Activated T-cell treated with anti-CD3 and anti-CD28 coated beads for 48 hours (primary cell): ENCODE measurements around the gene NCAPG.
A peak's percentile ranks its signal among the peaks of the same experiment; 100 is the strongest.
"Not testable (repeated sequence)": the region's sequence is repeated elsewhere in the genome, so short reads cannot be mapped to it uniquely, and the experiment has no call there.

ENCODE experiments used
- DNase-seq: peaks from one replicate; pipeline ENCODE4 v3.0.0-alpha.2; 2020; ENCODE audit warnings: low read depth

Gene NCAPG

GRCh38 chr4:17797808-17798207 lies 13.0 kb upstream of the NCAPG start:
- DNase-seq, result no peak

GRCh38 chr4:17805580-17806155 lies 5.1 kb upstream of the NCAPG start:
- DNase-seq, result no peak

- DNase-seq, result no peak
Observed at GRCh38 chr4:17807446-17807845, 3.3 kb upstream of the NCAPG start.

GRCh38 chr4:17809667-17810066 lies 1.1 kb upstream of the NCAPG start:
- no peak for DNase-seq

GRCh38 chr4:17811078-17811603 lies 362 bp downstream of the NCAPG start:
- DNase-seq, result peak; percentile 21

- no peak for DNase-seq
Observed at GRCh38 chr4:17812125-17812524, 1.3 kb downstream of the NCAPG start.

- DNase-seq, result no peak
Observed at GRCh38 chr4:17812801-17813200, 2.0 kb downstream of the NCAPG start.

- no peak for DNase-seq
Observed at GRCh38 chr4:17814140-17814539, 3.4 kb downstream of the NCAPG start.

GRCh38 chr4:17816142-17816541 lies 5.4 kb downstream of the NCAPG start:
- DNase-seq, result no peak

GRCh38 chr4:17817027-17817426 lies 6.2 kb downstream of the NCAPG start:
- no peak for DNase-seq

- no peak for DNase-seq
Observed at GRCh38 chr4:17823871-17824669, 13.3 kb downstream of the NCAPG start.

GRCh38 chr4:17846266-17846665 lies 35.5 kb downstream of the NCAPG start:
- no peak for DNase-seq

GRCh38 chr4:17850295-17850694 lies 39.5 kb downstream of the NCAPG start:
- DNase-seq, result not testable (repeated sequence)

GRCh38 chr4:17851959-17852358 lies 41.2 kb downstream of the NCAPG start:
- DNase-seq, result no peak

- no peak for DNase-seq
Observed at GRCh38 chr4:17854036-17854435, 43.3 kb downstream of the NCAPG start.

- no peak for DNase-seq
Observed at GRCh38 chr4:17859793-17860406, 49.1 kb downstream of the NCAPG start.

GRCh38 chr4:17861906-17862305 lies 51.1 kb downstream of the NCAPG start:
- not testable (repeated sequence) for DNase-seq

- no peak for DNase-seq
Observed at GRCh38 chr4:17865866-17866363, 55.1 kb downstream of the NCAPG start.

GRCh38 chr4:17866810-17867209 lies 56.0 kb downstream of the NCAPG start:
- DNase-seq, result no peak

GRCh38 chr4:17867276-17867675 lies 56.5 kb downstream of the NCAPG start:
- DNase-seq, result no peak

- DNase-seq, result no peak
Observed at GRCh38 chr4:17869327-17869726, 58.5 kb downstream of the NCAPG start.

GRCh38 chr4:17875402-17876070 lies 64.8 kb downstream of the NCAPG start:
- no peak for DNase-seq
